Psoas muscle (tissue), 8 donors: Measurements from ENCODE around the gene ICAM2. TPM values are rescaled to one million over a fixed set of nuclear protein-coding genes. Genes with fewer than 3 reads are reported as not detected.
A peak's percentile ranks its signal among the peaks of the same experiment; 100 is the strongest.

Experiments
- ATAC-seq, 4 donors: fragments of 200-7000 bp; cut with Tn5 transposase; one replicate each; pipeline ENCODE4 v1.9.1; 2020; ENCODE audit warnings: moderate library complexity in 3 of 4, mild to moderate bottlenecking in 2 of 4
- DNase-seq, 2 donors: peaks; one replicate each; pipeline ENCODE4 v3.0.0-alpha.2; 2020
- H3K27ac ChIP-seq: fragments of 200-600 bp; one replicate; pipeline ENCODE4 v1.8.0; 2022
- H3K27me3 ChIP-seq, 3 donors: fragments of 200-600 bp in 1 of 3; one replicate each; pipeline versions ENCODE4 v1.6.1 to v1.8.0; 2013 to 2022; ENCODE audit warnings: low read length in 2 of 3, mild to moderate bottlenecking in 2 of 3, moderate library complexity in 1 of 3; ENCODE audit not compliant: insufficient read depth in 3 of 3
- H3K36me3 ChIP-seq, 2 donors: fragments of 200-600 bp in 1 of 2; one replicate each; pipeline versions ENCODE4 v1.6.1 to v1.8.0; 2013 to 2022; ENCODE audit warnings: low read depth in 1 of 2, mild to moderate bottlenecking in 1 of 2, moderate library complexity in 1 of 2; ENCODE audit not compliant: insufficient read depth in 1 of 2
- H3K4me1 ChIP-seq: fragments of 200-600 bp; one replicate; pipeline ENCODE4 v1.8.0; 2022
- H3K4me3 ChIP-seq: fragments of 200-600 bp; one replicate; pipeline ENCODE4 v1.8.0; 2022; ENCODE audit warnings: mild to moderate bottlenecking
- H3K9me3 ChIP-seq: fragments of 200-600 bp; one replicate; pipeline ENCODE4 v1.8.0; 2022
- WGBS, 3 donors: extraction: QIAGEN DNeasy Blood & Tissue Kit; methylation state at CpG; one replicate each; pipeline versions ENCODE4 v1.1.6 to v1.1.7; 2013; 5-methylcytosine and 5-hydroxymethylcytosine counted together
- intact Hi-C, 2 donors: fragments of 100-400 bp; cut with DNase I; formaldehyde crosslinking; loops; one replicate each; pipeline versions ENCODE4 v1.11.0 to v1.14.2; 2022
- polyA plus RNA-seq, 3 donors: library from polyadenylated mRNA; stranded (reverse); fragments of 200-250 nt; gene quantifications; one replicate each; pipeline ENCODE4 v1.2.3, GENCODE V29; 2013
- total RNA-seq, 4 donors: library from RNA; stranded (reverse); fragmentation: NEBNext Ultra II Directional in 2 of 4; extraction: Animal tissue kit (Norgen Biotek cat#: 25700) in 2 of 4; gene quantifications; one replicate each; pipeline versions ENCODE4 v1.2.1 to v1.2.4, GENCODE V29; 2021 to 2023
- TF ChIP-seq, protein P1 (sequence below): fragments of 200-600 bp; IDR thresholded peaks from one replicate; pipeline ENCODE4 v1.8.0; 2022; ENCODE audit warnings: antibody characterized with exemption
- donor health status: healthy with polysubstance abuse.
- donor health status: DM: no; HTN: no; CAD: no; lungs with moderate emphysema.
- donor health status: Bipolar disorder and iron deficiency.
- donor health status: healthy.
- donor health status: DM: yes; HTN: yes; CAD: no.
- donor health status: DM: no; HTN: no; CAD: no.
- donor health status: DM: no; HTN: no; CAD: no.
- donor health status: DM: yes; HTN: yes; CAD: no.

ICAM2 gene
- total and polyA plus RNA-seq, 7 donors = 20.4 to 50.0 (median 27.0) TPM

DNA sequence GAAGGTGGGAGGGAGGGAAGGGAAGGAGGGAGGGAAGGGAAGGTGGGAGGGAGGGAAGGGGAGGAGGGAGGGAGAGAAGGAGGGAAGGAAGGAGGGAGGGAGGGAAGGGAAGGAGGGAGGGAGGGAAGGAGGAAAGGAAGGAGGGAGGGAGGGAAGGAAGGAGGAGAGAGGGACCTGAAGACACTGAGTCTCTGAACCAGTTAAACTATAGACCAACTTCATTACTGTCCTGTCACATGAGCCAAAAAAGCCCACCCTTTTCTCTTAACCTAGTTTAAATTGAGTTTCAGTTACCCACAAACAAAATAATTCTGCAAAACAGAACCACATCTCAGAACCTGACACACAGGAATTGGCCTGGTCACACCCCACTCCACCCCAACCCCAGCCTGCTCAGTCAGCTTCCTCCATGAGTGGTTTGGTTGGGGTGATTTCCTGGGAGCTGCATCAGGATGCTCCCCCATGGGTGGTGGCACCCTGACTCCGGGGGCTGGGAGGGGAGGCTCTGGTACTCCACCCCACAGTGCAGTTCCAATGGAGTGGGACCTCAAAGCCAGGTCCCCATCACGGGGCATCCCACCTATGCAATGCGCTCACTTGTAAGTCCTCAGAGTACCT, 27.0 kb downstream of the ICAM2 start:
- H3K36me3 ChIP-seq = no peaks in the 10 kb centered on the region
- intact Hi-C loops = no loop called here
- DNase-seq = no peak
- peaks cover 0 to 7% (median 0%) of the 10 kb centered on the region in 3 donors for H3K27me3 ChIP-seq
- no peak overlapping the region for H3K27ac ChIP-seq
- TF ChIP-seq, protein P1, sequence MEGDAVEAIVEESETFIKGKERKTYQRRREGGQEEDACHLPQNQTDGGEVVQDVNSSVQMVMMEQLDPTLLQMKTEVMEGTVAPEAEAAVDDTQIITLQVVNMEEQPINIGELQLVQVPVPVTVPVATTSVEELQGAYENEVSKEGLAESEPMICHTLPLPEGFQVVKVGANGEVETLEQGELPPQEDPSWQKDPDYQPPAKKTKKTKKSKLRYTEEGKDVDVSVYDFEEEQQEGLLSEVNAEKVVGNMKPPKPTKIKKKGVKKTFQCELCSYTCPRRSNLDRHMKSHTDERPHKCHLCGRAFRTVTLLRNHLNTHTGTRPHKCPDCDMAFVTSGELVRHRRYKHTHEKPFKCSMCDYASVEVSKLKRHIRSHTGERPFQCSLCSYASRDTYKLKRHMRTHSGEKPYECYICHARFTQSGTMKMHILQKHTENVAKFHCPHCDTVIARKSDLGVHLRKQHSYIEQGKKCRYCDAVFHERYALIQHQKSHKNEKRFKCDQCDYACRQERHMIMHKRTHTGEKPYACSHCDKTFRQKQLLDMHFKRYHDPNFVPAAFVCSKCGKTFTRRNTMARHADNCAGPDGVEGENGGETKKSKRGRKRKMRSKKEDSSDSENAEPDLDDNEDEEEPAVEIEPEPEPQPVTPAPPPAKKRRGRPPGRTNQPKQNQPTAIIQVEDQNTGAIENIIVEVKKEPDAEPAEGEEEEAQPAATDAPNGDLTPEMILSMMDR = no peak
- ATAC-seq = no peak
- H3K4me1 ChIP-seq = peaks cover 17% of the 10 kb centered on the region
- H3K4me3 ChIP-seq = no peak overlapping the region
- 82 to 89% (median 84%) methylated on average over 3 of the region's 3 CpGs for WGBS, 3 donors
- no peaks in the 10 kb centered on the region for H3K9me3 ChIP-seq

DNA sequence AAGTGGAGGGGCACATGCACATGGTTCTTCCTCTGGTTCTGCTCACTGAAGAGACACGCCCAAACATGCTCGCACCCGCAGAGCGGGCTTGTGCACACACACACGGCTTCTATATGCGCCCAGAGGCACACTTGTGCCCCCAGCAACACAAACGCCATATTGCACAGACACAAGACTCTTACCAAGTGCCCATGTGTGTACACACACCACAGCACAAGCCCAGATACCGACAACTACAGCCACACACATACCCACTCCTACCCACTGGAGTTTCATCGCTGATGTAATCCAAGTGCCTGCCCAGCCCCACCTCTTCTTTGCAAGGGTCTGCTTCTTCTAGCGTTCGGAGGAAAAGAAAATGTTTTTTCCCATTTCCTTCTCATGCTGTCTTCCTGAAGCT, 28.8 kb downstream of the ICAM2 start:
- H3K9me3 ChIP-seq = no peaks in the 10 kb centered on the region
- H3K36me3 ChIP-seq = no peaks in the 10 kb centered on the region
- ATAC-seq (no peak), DNase-seq (no peak)
- H3K27ac ChIP-seq = no peak overlapping the region
- H3K4me1 ChIP-seq = peaks cover 20% of the 10 kb centered on the region
- intact Hi-C loops = loop anchor here (2.0 kb wide), 1 partner anchor 73 kb away; the partner anchor contains the start of gene GH1 (in 2 of the 2)
- TF ChIP-seq, protein P1 = no peak
- WGBS, 3 donors = 85 to 92% (median 91%) methylated on average over 11 of the region's 11 CpGs
- no peak overlapping the region for H3K4me3 ChIP-seq
- H3K27me3 ChIP-seq = no peaks in the 10 kb centered on the region

DNA sequence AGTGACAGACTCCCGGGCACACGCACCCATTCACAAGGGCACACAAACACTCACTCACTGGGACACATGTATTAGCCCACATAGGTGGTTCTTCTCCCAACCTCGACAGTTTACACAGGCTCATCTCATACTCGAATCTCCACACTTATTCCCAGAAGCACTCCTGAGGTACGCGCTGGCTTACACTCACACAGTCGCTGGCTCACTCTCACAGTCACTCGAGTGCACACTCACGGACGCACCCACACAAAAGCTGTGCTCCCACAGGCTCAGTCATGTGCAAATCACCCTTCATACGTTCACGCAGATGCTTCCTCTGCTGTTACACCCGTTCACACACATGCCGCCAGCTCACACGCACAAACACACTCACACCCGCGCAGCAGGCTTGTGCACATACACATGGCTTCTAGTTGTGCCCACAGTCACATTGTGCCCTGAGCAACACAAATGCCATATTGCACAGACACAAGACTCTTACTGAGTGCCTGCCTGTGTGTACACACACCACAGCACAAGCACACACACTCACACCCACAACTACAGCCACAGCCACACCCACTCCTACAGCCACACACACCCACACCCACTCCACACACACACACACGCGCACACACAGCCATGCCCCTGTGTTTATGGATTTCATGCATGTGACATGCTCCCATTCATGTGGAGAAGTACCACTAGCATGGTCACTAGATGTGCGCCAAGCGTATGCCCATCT, 30.6 kb downstream of the ICAM2 start:
- TF ChIP-seq, protein P1 = no peak
- no peak for DNase-seq
- no peak for ATAC-seq
- 44 to 62% (median 45%) methylated on average over 21 of the region's 21 CpGs for WGBS, 3 donors
- no peaks in the 10 kb centered on the region for H3K36me3 ChIP-seq
- peak overlapping the region; percentile 66 for H3K4me3 ChIP-seq
- H3K4me1 ChIP-seq = peaks cover 33% of the 10 kb centered on the region
- intact Hi-C loops = loop anchor here (2.0 to 5.0 kb wide), 2 partner anchors 37 to 71 kb away; partner anchors contain the start of gene GH1 (in 2 of the 2)
- H3K9me3 ChIP-seq = no peaks in the 10 kb centered on the region
- H3K27me3 ChIP-seq = no peaks in the 10 kb centered on the region
- peak overlapping the region; percentile 93 for H3K27ac ChIP-seq

- ATAC-seq = peak; percentile 66 to 76 (median 69)
These were observed 31.5 kb downstream of the ICAM2 start for GRCh38 chr17:63988741-63989621.

More at GRCh38 chr17:63988741-63989621, 31.5 kb downstream of the ICAM2 start:
- Histone ChIP-seq H3K36me3 (no peaks in the 10 kb centered on the region), H3K9me3 (no peaks in the 10 kb centered on the region), H3K27ac (peak overlapping the region; percentile 93), H3K4me3 (peak overlapping the region; percentile 66), H3K27me3 (no peaks in the 10 kb centered on the region), H3K4me1 (peaks cover 41% of the 10 kb centered on the region)
- WGBS, 3 donors = 24 to 27% (median 25%) methylated on average over 32 to 35 of the region's 35 CpGs
- TF ChIP-seq, protein P1 = no peak
- intact Hi-C loops = loop anchor here in 1 of 2 donors (5.0 kb wide), 1 partner anchor 37 kb away; no protein-coding TSS in a partner anchor
- DNase-seq = peak; percentile 67 to 90
